Measurements from ENCODE around the gene TTC24.
"Not testable (repeated sequence)": the region's sequence is repeated elsewhere in the genome, so short reads cannot be mapped to it uniquely, and the experiment has no call there.

The TTC24 gene

DNA sequence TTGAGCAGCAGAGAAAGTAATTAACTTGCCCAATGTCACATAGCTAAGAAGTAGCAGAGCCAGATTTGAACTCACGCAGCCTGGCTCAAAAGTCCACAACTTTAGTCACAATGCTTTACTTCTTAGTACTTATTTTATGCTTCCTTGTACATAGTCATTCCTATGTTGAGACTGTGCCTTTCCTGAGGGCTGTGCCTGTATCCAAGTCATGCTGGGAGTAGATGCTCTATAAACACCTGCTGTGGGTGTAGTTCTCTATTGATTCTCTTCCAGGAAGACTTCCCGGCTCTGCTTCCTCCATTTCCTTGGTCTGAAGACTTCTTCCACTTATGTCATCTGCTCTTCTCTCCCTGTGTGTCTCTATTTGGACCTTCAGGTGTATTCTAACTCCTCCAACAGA, 23.8 kb upstream of the TTC24 start:
- no peak for DNase-seq

DNA sequence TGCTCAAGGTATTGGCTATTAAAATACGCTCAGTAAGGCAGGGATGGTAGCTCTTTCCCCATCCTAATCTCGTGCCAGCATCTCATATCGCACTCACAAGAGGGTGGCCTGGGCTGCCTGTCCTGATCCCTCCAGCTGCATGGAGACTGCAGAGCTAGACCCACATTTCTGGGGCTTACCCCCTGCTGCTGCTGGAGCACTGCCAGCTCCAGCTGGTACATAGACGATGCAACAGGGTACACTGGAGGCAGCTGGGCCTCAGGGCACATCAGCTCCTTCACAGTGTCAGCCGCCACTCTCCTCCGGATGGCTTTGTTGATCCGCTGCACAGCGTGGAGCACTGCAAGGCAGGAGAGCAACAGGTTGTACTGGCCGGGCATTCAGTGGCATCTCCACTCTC, 23.2 kb upstream of the TTC24 start:
- no peak for DNase-seq

DNA sequence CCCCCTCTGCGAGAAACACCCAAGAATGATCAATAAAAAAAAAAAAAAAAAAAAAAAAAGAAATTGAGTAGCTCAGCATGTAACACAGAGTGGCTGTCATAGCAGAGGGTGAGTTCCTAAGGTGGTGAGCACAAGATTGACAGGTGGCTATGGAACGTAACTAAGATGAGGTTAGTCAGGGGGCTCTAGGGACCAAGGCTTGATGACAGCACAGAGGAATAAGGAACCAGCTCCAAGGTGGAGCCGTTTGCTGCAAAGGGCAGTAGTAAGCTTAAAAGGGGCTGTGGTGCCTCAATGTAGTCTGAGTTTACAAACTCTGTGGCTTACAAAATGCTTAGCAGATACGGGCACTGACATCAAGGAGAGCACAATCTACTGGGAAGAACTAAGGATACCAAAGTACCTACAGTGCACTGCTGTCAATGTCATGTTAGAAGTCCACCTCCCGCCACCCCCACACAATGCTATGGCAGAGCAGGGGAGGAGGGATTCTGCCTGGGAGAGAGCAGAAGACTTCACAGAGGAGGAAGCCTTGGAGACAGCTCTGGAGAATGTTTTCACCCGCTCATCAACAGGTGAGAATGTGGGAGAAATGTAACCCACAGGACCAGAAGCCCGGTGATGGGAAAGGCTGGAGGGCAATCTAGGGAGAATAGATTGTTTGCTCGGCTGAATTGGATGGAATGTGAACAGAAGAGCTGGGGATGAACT, 20.3 kb upstream of the TTC24 start:
- no peak for DNase-seq

DNA sequence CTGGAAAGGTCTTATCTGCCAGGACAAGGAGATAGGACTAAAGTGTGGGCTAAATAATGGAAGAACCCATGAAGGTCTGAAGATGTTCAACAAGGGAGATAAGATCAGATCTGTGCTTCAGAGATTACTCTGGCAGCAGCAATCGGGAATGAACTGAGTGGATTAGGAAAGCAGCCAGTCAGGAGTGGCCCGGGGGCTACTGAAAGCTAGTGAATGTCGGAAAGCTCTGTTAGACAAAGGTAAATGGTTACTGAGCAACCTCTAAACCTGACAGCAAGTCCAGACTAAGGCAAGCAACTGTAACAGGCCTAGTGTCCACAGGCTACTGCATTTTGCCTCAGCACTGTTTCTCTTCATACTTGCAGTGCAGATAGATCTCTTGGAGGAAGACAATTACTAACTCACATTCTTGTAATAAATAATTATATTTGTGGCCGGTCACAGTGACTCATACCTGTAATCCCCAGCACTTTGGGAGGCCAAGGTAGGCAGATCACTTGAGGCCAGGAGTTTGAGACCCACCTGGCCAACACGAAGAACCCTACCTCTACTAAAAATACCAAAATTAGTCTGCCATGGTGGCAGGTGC, 19.6 kb upstream of the TTC24 start:
- no peak for DNase-seq

DNA sequence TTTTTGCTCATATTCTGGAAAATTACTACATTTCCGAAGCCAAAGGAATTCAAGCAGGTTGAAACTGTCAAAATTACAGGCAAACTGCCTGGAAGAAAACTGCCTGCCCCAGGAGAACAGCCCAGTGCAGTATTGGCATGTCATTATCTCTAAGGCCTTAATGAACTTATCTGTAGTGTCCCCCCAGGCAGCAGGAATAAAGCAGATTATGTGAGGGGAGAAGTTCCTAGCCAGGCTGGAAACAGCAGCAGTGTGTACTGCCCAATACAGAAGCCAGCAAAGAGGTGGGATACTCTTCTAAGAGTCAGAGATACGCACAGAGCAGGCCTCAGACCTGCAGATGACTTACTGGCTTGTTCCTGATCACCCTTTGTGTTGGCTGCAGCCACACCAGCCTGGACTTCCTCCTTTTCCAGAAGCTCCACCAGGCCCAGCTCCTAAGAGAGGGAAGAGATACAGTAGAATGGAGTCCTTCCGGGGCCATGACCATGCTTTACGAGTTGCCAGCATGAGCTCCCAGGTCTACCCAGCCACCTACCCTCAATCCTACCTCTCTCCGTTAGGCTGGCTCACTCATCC, 18.8 kb upstream of the TTC24 start:
- DNase-seq = no peak

DNA sequence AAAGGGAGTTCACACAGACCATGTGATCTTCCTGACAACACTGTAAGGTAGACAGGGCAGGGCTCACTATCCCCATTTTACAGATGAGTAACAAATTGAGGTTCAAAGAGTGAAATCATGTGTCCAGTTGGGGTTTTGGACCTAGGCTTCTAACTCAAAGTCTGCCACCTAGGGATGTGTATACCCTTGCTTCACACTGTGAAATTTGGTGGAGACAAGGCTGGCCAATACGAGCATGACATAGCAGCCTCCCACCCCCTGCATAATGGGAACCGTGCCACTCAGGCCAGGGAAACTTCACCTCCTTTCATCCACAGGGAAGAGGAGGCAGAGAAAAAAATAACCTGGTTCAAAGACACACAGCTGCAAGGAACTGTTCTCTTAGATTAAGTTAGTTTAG, 14.0 kb upstream of the TTC24 start:
- no peak for DNase-seq

DNA sequence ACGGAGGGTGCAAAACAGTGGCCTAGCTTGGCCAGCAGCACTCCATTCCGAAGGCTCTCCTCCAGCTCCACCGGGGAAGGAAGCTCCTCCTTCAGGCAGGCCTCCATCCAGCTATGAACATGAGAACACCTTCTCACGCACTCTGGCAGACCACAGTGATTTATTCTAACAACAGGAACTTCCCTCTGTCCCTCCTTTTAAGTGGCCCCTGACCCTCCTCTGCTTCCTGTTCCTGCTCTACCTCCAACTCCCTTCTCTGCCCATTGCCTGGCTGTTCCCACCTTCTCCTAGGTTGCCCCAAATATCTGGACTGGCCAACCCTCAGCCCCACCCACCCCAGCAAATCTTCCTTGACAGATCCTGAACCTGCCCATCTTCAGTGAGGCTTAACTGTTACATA, 13.1 kb upstream of the TTC24 start:
- no peak for DNase-seq

DNA sequence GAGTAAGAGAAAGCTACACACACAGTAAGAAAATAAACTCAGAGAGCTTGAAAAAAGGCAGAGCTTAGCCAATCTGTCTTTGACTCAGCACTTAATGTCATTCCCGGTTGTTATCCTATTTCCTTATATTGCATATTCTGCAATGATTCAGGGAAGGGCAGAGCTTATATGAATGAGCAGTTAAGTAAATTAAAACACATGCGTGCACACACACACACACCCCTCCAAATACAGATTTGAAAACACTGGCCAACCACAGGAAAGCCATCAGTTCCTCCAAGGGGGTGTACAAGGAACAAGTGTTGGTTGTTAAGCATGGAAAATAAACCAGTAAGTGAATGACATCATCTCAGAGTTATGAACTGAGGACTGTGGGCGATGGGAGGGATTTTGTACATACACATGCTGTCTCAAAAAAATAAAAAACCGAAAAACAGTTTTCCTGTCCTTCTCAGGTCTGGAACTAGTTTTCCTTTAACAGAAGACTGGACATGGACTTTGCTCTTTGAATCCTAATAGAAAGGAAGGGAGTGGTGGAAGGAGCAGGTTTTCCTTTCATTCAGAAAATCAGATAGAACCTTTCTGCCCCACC, 8.2 kb upstream of the TTC24 start:
- DNase-seq = peak; percentile 15 to 34

DNA sequence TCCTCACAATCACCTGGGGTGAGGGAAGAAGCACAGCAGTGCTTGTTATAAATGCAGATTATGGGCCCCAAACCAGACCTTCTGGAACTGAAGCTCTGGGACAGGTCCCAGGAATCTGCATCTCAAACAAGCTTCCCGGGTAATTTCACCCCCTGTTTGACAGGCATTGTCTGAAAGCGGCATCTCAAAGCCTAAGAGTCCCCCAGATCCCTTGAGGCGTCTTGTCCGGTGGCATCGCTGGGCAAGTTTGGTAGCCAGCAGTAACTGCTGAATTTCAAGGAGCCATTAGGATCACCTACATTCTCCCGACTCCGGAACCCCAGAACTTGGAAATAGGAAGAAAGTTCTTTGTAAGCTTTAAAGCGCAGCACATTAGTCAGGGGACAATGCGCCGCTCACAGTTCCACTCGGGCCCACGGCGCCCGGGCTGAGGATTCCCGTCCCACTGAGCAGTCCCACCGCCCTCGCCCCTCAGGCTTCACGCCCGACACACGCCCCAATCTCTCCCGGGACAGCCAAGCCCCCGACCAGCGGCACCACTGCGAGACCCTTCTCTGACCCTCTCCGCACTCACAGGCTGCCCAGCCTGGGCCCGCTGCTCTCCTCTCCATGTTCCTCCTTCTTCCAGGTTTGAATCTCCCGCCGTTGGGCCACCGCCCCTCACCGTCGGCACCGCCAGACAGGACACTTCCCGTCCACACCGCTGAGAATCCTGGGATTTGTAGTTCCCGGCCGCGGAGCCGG, 7.4 kb upstream of the TTC24 start, which contains the start of gene IQGAP3:
Gene IQGAP3, minus strand, starts transcription at position 647 of the 744 bp plus-strand sequence. Its CDS starts 36 bp downstream, at position 611.
- peak; percentile 72 to 77 for DNase-seq

DNA sequence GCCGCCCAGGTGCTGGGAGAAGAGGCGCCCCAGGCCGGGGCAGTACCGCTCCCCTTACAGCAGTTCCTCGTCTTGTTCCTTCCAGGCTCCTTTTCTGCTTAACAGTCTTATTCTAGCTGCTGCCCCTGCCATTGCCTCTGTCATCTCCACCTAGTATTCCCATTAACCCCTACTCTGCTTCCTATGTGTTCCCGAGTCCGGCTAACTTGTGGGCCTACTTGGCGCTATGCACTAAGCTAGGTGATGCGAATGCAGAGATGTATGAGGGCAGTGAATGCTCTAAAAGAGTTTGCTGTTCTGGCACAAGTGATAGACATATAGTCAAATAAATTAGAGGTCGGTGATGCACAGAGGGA, 6.9 kb upstream of the TTC24 start:
- no peak for DNase-seq

DNA sequence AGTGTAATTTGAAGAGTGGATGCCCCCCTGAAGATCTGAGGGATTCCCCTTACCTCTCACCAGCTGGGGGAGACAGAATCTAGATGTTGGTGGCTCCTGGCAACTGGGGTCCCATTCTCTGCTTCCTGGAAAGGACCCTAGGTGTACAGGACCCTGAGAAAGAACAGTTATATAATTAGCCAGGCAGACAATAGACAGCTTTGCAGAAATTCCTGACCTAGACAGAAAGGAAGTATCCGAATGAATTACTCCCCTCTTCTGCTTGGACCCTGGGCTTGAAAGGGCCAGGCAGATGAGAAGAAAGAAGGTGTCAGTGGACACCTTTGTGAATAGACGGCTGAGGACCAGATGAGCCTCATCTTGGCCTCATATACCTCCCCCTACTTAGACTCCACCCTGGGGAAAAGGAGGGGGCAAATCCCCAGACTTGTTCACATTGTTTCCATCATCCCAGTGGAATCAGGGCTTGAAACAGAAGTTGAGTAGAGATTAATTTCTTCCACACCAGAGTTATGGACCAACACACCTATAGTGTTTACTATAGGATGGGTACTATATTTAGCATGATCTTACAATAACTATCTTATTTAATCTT, 5.4 kb upstream of the TTC24 start:
- DNase-seq = no peak

DNA sequence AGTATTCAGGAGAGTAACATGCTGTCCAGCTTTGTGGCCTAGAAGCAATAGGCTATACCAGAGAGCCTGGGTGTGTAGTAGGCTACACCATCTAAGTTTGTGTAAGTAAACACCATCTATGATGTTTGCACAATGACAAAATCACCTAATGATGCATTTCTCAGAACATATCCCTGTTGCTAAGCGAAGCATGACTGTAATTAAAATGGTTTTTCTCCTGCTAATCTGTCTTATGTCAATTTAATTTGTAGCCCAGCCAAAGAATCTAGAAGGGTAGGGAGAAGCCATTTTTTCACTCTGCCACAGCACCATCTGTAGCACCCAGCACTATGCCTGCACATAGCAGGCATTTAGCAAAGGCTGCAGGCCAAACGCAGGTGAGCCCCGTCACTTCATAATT, 2.0 kb upstream of the TTC24 start:
- DNase-seq = no peak

DNA sequence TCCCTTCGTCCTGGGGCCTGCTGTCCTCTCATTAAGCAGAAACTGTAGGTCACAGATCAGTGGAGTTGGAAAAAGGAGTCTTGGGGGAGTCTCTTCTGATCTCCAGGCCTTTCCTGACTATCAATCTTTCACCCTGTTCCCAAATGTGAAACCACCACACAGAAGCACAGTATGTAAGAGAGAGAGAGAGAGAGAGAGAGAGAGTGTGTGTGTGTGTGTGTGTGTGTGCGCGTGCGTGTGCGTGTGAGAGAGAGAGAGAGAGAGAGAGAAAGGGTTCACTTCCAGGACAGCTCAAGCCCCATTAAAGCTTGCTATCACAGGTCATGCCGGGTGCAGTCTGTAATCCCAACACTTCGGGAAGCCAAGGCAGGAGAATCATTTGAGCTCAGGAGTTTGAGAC, 1.5 kb upstream of the TTC24 start:
- DNase-seq = no peak

DNA sequence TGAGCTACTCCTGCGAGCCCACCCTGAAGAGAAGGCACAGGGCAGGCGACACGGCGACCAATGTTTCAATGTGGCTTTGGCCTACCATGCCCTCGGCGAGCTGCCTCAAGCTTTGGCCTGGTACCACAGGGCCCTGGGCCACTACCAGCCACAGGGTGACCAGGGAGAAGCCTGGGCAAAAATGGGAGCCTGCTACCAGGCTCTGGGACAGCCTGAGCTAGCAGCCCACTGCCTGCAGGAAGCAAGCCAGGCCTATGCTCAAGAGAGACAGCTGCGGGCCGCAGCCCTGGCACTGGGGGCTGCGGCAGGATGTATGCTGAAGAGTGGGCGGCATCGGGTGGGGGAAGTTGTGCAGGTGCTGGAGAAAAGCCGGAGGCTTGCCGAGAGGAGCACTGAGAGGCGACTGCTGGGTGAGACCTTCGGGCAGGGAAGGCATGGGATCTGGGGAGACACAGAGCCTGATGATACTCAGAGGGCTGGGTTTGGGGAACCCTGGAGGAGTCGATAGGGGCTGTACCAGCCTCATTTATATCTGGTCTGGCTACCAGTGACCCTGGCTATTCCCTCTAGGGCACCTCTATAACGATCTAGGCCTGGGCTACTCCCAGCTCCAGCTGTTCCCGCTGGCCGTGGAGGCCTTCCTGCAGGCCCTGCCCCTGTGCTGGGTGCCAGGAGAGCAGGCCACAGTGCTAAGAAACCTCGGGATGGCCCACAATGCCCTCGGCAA, 2.3 kb downstream of the TTC24 start:
- no peak for DNase-seq

DNA sequence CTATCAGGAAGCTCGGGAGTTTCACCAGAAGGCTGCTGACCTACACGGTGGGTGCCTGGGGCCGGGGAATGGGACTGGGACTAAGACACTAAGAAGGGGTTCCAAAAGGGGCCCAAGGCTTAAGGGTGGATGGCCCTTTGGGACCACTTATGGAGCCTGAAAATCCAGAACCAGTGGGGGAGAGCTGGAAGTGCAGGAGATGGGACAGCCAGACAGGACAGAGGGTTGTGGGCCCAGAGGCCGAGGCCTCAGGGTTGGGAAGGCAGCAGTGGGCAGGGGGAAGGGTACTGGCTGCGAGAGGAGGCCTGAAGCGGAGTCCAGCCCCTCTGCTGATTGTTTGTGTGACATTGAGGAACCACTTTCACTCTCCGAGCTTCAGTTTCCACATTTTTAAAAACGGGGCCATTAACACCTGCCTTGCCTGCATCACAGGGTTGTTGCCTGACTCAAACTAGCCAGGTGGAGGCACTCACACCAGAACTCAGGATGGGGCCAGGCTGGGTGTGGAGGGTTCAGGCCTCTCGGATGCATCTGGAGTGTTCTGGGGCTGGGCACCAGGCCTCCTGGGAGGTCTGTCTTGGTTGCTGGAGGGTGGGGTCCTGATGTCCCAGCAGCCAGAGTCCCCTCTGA, 3.0 kb downstream of the TTC24 start:
- DNase-seq = no peak

DNA sequence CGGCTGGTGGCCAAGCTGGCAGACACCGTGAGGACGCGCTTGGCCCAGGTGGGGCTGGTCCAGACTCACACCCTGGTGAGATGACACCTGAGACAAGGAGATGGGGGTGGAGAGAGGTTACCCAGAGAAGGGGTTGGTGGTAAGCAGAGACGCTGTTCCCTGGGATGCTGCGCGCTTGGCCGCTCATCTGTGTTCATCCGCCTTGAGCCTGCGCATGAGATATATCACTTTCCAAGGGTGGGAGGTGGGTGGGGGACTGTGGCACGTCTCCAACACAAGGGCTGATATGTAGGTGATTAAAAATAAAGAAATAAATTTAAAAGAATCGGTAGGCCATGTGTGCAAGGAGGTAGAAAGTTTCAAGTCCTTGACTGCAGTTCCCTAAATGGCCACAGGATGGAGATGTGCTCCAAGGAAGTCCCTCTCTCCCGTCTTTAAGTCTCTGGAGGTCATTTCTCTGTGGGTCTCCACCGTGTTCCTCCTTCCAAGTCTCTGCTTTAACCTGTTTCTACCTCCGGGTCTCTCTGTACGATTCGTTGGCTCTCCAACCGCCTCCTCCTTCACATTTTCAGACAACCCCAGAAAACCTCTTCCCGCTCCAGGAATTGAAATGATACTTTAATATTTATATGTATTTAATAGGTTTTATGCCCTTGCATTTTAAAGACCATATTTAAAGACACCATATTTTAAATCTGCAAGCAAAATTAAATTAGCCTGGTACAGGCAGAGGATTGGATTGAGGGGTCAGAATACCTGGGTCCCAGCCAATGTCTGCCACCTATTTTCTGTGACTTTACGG, 4.5 kb downstream of the TTC24 start:
- DNase-seq = peak; percentile 79 to 84

DNA sequence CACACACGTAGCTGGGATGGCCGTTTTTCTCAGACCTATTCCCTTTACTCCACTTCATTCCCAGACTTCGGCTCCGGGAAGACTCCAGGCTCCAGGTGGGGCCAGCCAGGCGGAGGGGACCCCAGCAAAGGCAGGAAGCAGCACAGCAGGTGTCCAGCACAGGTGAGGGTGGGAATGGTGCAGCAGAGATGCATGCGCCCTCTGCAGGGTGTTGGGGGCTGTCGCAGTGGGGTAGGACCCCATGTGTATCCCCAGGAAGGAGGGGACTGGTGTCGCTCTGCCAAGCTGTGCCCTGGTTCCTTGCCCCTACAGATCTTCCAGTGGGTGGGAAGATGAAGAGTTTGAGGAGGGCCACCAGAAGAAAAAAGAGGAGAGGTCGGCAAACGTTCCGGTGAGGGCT, 5.3 kb downstream of the TTC24 start:
- no peak for DNase-seq

DNA sequence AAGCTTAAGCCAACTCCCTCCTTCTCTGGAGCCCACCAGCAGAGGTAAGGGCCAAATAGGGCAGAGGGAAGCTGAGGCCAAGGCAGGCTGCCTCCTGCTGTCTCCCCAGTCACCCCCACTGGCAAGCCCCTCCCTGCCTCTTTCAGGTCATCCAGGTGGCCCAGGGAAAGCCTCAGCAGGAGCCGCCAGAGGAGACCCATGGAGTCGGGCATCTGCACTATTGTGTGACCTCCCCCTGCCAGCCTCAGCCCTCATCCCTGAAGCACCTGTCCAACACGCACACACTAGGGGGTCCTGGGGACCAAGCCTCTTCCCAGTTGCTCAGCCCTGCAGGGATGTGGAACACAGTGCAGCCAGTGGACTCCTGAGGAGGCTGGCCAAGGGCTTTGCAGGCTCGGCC, 6.8 kb downstream of the TTC24 start:
- no peak for DNase-seq

DNA sequence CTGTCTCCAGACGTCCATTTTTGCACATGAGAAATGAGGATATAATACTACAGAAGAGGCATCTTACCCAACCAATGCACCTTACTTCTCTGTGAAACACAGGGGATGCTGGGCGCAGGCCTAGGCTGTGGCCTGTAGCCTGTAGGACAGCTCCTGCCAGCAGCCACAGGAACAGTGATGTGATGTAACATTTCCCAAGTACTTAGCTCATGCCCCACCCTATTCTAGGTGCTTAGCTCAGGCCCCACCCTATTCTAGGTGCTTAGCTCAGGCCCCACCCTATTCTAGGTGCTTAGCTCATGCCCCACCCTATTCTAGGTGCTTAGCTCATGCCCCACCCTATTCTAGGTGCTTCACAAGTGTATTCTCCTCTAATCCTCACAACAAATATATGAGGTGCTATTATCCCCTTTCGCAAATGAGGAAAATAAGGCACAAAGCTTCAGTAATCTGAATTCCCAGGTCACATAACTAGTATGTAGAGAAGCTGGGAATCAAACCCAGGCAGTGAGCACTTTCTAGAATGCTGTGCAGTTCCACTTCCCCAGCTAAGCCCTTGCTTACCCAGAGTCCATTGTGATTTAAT, 7.5 kb downstream of the TTC24 start:
- DNase-seq = no peak

DNA sequence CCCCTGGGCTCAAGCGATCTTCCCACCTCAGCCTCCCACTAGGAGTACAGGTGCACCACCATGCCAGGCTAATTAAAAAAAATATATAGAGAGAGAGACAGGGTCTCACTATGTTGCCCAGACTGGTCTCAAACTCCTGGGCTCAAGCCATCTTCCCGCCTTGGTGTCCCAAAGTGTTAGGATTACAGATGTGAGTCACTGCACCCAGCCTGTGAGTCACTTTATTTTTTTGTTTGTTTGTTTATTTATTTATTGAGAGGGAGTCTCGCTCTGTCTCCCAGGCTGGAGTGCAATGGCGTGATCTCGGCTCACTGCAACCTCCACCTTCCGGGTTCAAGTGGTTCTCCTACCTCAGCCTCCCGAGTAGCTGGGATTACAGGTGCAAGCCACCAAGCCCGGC, 8.4 kb downstream of the TTC24 start:
- not testable (repeated sequence) for DNase-seq

DNA sequence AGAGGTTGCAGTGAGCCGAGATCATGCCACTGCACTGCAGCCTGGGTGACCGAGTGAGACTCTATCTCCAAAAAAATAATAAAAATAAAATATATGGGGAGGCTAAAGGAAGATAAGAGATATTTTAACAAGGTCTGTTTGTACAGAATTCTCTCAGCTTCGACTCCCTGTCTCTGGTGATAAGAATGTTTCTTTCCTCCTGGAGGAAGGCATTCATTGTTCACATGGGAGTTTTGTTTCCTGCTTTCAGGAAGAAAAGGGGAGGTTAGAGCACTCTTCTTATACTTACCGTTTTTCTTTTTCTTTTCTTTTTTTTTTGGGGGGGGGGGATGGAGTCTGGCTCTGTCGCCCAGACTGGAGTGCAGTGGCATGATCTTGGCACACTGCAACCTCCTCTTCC, 10.0 kb downstream of the TTC24 start:
- no peak for DNase-seq
